HG03045 (cell line): ENCODE measurements around the gene CDC42BPG.
A peak's percentile ranks its signal among the peaks of the same experiment; 100 is the strongest.

Source experiments
- ATAC-seq: cut with Tn5 transposase; IDR thresholded peaks from one replicate; pipeline ENCODE4 v1.9.1; 2021; ENCODE audit warnings: mild to moderate bottlenecking, moderate library complexity; ENCODE audit not compliant: unreplicated experiment

The CDC42BPG gene

DNA sequence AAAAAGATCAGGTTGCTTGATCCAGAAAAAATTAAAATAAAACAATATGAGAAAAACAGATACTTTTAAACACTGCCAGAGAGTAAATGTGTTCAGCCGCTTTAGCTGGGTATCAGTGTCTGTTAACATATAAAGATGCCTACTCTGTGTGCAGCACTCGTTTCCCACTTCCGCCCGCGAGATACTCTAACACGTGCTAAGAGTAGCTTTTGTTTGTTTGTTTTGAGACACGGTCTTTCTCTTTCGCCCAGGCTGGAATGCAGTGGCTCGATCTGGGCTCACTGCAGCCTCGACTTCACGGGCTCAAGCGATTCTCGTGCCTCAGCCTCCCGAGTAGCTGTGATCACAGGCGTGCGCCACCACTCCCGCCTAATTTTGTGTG, 33.6 kb downstream of the CDC42BPG start:
- ATAC-seq = no peak

DNA sequence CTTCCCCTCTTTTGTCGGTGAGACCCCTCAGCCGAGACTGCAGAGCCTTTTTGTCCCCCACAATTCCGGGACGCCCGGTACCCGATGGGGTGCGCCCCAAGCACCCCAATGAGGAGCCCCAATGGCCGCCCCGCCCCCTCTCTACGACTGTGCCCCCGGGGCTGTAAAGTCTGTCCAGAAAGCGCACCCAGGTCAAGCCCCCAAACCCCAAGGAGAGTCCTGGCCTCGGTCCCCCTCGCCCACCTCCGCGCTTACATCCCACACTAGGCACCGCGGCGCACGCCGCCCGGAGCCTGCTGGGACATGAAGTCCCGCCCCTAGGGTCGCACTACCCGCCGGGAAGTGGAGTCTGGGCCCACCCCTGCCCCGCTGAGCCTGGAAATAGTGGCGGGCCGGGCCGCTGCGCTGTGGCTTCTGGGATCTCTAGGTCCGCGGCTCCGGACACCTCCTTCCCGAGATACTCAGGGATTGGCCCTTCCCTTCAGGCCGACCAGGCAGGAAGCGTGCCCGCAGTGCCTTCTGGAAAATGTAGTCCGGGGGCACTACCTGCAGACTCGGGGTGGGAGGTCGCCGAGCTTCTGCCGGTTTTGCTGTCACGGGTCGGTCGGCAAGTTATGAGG, 34.1 kb downstream of the CDC42BPG start, which contains the start of gene MEN1:
Gene MEN1, minus strand, starts transcription at position 281 of the 620 bp plus-strand sequence. CDS start 442 bp downstream, outside the sequence.
- ATAC-seq = peak; percentile 64

DNA sequence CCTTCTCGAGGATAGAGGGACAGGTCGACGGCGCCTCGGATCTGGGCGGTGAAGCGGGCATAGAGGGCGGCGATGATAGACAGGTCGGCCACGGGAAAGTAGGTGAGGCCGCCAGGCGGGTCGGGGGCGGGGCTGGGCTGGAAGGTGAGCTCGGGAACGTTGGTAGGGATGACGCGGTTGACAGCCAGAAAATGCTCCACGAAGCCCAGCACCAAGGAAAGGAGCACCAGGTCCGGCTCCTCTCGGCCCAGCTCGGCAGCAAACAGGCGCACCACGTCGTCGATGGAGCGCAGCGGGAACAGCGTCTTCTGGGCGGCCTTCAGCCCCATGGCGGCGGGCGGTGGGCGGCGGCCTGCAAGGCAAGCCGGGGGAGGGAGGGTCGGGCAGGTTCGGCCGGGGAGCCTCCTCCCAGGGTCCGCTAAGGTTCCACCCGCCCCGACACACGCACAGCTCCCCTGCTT, 34.6 kb downstream of the CDC42BPG start:
- ATAC-seq = no peak

DNA sequence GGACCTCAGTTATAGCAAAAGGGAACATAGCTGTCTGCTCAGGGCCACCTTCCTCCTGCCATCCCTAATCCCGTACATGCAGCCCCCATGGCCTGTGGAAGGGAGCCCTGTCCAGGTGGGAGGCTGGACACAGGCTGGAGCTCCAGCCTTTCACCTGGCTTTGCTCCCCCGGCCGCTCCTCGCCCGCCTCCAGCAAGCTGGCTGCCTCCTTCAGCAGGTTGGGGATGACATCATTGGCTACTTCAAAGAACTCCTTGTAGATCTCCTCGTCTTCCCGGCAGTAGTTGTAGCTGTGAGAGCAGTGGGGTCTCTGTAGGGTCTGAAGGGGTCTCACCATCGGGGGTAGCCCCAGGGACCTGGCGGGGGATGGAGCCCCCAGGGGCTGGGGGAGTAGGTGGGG, 39.0 kb downstream of the CDC42BPG start:
- no peak for ATAC-seq

DNA sequence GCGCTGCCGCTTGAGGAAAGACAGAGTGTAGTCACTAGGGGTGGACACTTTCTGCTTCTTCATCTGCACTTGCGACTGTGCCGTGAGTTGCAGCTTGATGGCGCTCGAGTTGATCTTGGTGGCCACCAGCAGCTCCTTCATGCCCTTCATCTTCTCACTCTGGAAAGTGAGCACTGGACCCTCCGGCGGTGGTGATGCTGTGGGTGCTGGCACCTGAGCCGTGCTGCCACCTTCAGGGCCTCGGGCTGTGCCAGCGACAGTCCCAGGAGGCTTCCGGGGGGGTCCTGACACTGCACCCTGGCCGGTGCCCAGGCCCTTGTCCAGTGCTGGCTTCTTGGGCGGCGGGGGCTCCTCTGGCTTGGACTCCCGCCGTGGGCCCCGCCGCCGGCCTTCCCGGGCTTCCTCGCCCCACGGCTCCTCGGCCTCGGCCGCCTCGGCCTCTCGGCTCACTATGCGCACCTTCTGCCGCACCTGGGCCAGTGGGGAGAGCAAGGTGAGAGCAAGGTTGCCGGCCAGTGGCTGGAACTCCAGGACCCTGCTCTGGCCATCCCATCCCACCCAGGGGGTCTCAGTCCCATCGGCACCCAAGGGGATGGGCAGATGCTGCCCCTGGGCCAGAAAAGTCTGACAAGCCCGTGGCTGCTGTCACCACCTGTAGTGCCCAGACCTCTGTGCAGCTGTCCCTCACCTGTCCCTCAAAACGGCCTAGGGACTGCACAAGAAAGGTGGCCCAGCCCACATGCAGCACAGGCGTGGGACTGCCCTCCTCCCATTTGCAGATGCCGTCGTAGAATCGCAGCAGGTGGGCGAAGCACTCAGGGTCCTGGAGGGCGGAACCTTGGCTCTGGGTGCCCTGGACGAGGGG, 39.9 kb downstream of the CDC42BPG start:
- ATAC-seq = no peak

DNA sequence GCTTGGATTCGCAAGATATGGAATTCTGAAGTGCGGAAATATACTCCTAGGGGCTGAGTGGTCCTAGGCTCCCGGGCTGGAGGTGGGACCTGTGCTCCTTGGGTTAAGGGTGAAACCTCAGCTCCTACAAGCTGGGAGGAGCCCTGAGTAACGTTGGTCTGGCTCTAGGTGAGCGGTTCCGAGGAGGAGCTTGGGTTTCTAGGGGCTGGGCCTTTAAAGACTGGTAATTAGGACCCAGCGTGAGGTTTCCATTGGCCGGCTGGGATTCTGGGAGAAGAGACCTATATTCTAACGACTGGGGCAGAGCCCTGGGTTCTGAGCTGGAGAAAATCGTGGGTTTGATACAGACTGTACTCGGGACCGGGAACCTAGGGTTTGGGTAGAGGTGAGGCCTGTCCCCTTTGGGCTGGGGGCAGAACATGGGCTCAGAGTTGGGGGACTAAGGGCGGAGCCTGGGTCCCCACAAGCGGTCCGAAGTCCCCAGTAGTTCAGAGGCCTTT, 40.6 kb downstream of the CDC42BPG start:
- ATAC-seq = no peak

DNA sequence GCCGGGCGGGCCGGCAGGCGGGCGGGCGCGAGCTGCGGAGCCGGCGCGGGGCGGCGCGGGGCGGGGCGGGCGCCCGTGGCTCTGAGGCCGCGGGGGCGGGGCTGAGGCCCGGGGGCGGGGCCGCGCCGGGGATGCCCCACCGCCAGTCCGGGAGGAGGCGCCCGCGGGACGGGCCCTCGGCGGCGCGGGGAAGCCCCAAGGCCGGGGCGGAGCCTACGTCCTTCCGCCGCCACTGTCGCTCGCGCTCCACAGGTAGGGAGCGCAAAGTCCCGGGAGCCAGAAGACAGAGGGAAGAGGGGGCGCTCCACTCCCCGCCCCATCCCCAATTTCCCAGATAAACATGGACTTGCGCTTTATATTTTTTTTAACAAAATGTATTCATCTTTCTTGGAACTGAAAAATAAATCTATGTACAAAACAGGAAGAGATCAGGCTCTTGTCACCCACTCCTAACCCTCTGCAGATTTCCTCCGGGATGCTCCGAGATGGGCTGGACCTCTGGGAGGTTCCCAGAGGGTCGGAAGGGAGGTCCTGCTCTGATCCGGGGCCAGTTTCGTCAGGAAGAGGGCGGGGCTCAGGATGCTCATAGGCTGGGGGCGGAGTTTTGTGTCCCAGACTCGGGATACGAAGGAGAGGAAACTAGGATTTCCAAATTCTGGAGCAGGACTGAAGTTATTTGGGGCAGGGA, 41.2 kb downstream of the CDC42BPG start, which contains the start of gene MAP4K2:
Gene MAP4K2, minus strand, starts transcription at position 57 of the 688 bp plus-strand sequence. CDS start 65 bp downstream, outside the sequence.
- peak; percentile 73 for ATAC-seq

DNA sequence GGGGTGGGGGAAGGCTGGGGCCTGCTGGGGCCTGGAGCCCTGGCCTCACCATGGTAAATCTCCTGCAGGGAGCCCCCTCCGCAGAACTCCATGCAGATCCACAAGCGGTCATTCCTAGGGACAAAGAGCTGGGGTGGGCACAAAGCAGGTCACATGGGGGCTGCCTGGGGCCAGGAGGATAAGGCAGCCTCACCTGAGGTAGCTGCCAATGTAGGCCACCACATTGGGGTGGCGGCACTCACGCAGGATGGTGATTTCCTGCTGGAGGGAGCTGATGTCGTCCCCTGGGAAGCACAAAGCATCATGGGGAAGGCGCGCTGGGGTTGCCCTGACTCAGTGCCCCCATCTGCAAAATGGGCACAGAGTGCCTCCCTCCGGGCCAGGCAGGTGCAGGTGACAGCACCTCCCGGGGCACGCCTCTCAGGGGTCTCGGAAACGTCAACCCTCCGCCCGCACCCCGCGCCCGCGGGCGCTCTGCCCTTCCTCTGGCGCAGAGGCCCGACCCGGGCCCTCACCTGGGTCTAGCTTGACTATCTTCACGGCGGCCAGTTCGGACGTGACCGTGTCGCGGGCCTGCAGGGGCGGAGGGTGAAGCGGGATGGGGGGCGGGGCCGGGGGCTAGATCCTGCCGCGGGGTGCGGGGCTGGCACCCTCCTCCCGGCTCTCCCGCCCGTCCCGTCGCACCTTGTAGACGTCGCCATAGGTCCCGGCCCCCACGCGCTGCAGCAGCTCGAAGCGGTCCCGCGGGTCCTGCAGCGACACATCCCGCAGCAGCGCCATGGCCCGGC, 41.9 kb downstream of the CDC42BPG start:
- peak; percentile 1 for ATAC-seq

DNA sequence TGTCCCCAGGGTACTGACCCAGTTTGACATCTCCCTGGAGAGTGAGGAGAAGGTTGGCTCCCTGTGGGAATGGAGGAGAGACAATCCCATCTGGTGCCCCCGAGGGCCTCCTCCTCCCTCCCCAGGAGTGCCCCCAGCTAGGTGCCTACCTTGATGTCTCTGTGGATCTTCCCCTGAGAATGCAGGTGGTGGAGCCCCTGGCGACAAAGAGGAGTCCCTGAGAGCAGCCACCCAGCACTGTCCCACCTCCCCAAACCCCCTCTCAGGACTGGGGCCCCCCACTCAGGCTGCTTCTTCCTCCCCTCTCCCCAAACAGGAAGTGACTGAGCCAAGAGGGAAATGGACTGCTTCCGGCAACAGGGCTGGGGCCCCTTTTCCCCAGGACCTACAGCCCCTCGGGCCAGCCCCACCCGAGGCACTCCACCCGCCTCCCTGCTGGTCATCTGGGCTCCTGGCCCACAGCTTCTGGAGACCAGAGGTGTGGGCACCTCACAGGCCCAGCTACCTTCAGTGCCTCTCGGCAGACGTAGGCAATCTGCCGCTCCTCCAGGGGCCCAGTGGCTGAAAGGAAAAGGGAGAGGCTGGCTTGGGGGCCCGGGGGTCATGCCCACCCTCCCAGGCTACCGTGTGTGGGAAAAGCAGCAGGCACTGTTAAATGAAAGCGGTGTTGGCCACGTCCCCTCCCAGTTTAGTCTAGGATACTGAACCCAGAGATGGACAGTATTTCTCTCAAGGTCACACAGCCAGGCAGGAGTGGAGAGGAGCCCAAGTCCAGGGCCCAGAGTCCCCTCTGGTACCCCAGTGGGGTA, 42.7 kb downstream of the CDC42BPG start:
- no peak for ATAC-seq

DNA sequence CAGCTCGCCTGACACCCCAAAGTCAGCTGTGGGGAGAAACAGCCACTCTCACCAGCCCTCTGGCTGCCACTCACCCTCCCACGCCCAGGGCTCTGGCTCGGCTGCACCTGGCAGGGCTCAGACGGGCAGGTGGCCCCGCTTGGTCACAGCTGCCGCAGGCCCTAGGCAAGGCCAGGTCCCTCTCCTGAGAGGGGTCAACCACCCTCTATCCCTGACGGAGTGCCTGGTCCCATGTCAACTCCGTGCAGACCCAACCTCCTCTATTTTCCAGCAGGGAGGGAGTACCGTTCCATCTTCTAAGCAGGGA, 43.3 kb downstream of the CDC42BPG start:
- no peak for ATAC-seq

DNA sequence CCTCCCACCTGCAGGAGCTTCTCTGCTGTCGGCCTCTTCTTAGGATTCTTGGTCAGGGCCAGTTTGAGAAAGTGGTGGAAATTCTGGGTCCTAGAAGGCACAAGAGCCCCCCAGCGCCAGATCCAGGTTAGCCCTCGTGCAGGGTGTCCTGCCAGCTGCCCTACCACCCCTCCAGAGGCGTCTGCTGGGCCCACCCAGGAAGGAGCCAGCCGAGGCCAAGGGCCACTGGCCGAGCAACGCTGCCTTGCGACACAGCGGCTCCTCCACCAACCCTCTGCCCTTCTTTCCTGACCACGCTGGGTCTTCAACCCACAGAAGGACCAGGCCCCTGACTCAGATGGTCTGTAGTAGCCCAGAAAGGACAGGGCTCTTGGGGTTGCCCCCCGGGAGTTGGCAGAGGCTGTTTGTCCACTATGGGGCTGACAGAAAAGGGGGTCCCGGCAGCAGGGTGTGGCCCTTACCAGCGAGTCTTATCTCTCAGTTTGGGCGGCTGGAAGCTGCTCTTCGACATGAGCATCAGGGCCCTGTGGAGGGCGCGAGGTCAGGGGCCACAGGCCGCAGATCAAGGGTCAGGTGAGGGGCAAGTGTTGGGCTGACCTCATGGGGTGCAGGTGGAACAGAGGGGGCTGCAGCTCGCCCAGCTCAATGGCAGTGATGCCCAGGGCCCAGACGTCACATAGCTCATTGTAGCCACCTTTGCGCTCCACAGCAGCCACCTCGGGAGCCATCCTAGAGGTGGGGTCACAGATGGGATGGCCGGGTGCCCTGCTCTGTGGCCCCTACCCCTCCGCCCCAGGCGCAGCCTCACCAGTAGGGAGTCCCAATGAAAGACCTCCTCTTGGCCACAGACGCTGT, 43.9 kb downstream of the CDC42BPG start:
- ATAC-seq = no peak

DNA sequence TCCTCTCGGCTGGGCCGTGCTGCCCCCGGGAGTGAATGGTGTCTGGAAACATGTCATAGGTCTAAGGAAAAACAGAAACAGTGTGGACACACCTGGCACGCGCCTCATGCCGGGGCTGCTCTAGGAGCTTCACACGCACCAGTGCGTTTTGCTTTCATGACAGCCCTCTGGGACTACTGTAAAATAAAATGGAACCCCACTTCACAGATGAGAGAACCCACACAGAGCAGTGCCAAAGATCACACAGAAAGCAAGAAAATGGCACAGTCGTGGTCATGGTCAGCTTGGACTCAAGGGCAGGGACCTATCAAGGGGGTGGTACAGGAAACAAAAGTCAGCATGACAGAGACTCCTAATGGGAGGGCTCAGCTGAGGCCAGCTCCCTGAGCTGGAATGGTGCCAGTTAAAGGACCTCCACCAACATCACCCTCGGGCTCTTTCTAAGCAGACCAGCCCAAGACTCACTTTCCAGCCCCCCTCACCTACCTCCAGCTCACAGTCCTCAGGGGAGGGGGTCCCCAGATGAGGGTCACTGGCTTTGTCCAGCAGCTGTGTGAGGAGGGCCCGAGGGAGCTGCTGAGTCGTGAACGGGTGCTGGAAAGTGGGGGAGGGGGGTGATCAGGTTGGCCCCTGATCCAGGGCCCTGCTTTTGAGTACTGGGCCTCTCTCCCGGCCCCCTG, 44.7 kb downstream of the CDC42BPG start:
- no peak for ATAC-seq

DNA sequence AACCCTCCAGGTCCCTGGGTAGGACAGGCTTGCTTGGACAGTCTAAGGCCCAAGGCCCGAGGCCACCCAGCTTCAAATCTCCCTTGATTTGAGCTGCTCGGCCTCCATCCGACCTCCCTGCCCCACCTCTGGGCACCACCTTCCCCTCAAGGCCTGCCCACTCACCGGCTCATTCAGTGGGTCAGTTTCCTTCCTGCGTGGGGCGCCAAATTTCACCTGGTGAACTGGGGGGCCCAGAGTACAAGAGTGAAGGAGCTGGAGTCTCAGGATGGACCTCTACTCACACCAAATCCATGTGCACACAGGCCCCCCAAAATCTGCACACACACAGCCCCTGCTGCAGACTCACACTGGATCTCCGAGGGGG, 45.2 kb downstream of the CDC42BPG start:
- no peak for ATAC-seq

DNA sequence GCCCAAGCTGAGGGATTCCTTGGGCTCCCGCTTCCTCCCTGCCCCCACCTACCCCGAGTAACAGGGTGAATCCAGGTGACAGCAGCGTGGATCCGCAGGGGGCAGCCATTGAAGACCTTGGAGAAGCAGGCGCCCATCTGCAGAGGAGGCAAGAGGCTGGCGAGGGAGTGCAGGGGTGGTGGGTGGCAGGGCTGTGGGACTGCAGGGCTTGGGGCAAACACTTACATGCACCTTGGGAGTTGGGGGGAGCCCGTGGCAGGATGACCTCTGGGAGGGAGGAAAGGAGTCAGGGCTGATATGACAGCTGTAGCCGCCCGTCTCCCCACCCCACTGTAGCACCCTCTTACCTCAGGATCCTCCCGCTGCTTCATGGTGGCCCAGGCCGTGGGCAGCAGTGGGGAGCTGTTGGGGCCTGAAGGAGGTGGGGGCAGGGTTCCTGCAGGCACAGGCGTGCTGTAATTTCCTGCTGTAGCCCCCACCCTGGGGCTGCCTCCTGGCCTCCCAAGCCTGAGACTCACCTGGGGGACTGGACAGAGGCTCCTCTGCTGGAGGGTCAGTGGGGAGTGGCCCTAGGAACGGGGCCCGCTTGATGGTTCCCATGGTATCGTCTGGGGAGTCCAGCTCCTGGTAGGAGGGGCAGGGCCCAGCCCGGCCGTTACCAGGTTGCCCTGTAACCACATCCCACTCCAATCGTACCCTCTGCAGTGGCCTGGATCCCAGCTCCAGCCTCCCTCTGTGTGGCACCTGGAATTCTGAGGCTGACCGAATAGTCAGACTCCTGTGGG, 47.5 kb downstream of the CDC42BPG start:
- ATAC-seq = no peak

DNA sequence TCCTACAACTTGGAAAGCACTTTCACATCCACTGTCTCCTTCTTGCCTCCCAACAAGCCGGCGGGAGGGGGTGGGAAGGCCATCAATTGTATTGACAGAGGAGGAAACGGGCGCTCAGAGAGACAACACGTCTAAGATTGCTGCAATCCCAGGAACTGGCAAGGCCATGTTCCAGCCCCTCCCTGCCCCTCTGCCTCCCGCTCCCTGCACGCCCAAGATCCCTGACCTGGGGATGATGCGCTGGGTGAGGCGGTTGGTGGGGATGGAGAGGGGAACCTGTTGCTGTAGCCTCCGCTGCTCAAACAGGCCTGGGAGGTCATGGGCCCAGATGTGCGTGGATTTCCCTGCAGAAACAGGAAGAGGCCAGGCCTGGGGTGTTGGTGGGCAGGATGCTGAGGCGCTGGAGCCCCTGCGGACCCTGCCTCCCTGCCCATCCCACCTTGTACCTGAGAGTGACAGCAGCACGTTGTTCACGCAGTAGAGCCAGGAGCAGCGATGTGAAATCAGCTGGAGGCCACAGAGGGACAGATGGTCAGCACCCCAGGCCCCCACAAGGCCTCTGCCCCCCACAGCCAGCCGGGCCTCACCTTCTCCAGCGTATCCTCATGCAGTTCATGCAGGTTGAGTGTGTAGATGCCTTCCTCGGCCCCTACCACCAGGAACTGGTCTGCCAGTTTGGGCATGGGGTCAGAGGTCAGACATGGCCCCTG, 48.3 kb downstream of the CDC42BPG start:
- no peak for ATAC-seq

DNA sequence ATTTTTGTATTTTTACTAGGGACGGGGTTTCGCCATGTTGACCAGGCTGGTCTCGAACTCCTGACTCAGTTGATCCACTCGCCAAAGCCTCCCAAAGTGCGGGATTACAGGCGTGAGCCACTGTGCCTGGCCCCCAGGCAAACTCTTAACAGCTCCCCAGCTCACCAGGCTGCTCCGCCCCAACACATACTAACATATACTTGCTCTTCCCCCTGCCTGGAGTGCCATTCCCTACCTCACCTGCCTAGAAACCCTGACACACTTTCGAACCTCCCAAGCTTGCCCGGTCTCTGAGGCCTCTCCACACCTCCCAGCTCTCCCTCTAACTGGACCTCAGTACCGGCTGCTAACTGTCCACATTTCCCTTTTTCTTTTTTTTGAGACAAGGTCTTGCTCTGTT, 49.9 kb downstream of the CDC42BPG start:
- no peak for ATAC-seq
